Vein endothelial cell (primary cell): ENCODE measurements around the gene DEFB108B. TPM values are rescaled to one million over a fixed set of nuclear protein-coding genes. Genes with fewer than 3 reads are reported as not detected.

ENCODE experiments used
- small RNA-seq: library from RNA; depleted of rRNA; stranded (forward); fragments of <200 nt; gene quantifications from one replicate; pipeline ENCODE3, GENCODE V24; 2012
- total RNA-seq: library from RNA; depleted of rRNA; stranded (reverse); fragments of >200 nt; gene quantifications from 2 replicates; pipeline ENCODE4 v1.2.3, GENCODE V29; 2012

The DEFB108B gene, protein sequence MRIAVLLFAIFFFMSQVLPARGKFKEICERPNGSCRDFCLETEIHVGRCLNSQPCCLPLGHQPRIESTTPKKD
- not detected in 2 replicates for total RNA-seq

DNA sequence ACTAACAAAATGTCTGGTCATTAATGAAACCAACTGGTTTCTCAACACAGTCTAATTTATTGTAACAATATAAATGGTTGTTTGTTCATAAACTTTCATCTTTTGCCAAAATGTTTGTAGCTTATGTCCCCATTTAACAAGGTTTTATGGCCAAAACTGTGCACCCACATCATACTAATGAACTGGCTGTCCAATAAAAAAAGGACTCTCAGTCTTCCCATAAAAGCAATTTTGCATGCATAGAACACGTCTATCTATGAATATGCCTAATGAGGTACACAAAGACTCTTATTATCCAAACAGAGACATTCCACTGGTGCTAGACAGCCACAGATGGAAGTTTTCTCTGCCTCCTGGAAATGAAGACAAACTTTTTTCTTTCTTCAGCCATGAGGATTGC is at the start of gene DEFB108B:
DEFB108B (plus strand) TSS at position 390 of the 400 bp plus-strand sequence; CDS start at position 390, 0 bp downstream.

GRCh38 chr11:71878059-71878458 is 45.1 kb downstream of the DEFB108B start, which contains the start of gene DEFB131B:
TSS of gene DEFB131B (plus strand) at chr11:71878453. CDS start at chr11:71878453, 0 bp downstream.

Small RNA genes within 50 kb of the gene (small RNA-seq; reads per million reads assigned to genes)
- gene RNA5SP342: not detected

Other genes with a start within 250 kb of the DEFB108B start
- gene DEFB131B, start 45.3 kb downstream of the DEFB108B start, total RNA-seq: not detected in 2 replicates
- gene XNDC1N, start 95.4 kb downstream of the DEFB108B start, total RNA-seq: 8.1 and 10.5 TPM in 2 replicates
- gene RNF121, start 95.8 kb downstream of the DEFB108B start, total RNA-seq: 52.7 and 66.3 TPM in 2 replicates
- gene IL18BP, start 165.7 kb downstream of the DEFB108B start, total RNA-seq: 5.4 and 9.1 TPM in 2 replicates
- gene NUMA1, start 247.3 kb downstream of the DEFB108B start, total RNA-seq: 168 and 194 TPM in 2 replicates
- gene LRRC51, start 247.7 kb downstream of the DEFB108B start, total RNA-seq: 2.9 and 6.2 TPM in 2 replicates